NCI-H2029 (cell line): ENCODE results near the gene ME3.

Source experiments
- DNase-seq: peaks from one replicate; lab custom pipeline; 2025; lab: John Stamatoyannopoulos, UW

Gene ME3

GRCh38 chr11:86514453-86514852 lies 158.0 kb downstream of the ME3 start:
- no peak for DNase-seq

- no peak for DNase-seq
Observed at GRCh38 chr11:86513746-86514373, 158.6 kb downstream of the ME3 start.

GRCh38 chr11:86513138-86513537 lies 159.3 kb downstream of the ME3 start:
- no peak for DNase-seq

GRCh38 chr11:86511086-86511551 lies 161.3 kb downstream of the ME3 start:
- no peak for DNase-seq

- no peak for DNase-seq
Observed at GRCh38 chr11:86510674-86511073, 161.7 kb downstream of the ME3 start.

- DNase-seq = no peak
Observed at GRCh38 chr11:86510097-86510496, 162.3 kb downstream of the ME3 start.

GRCh38 chr11:86509588-86509974 lies 162.8 kb downstream of the ME3 start:
- DNase-seq = no peak

GRCh38 chr11:86508604-86509587 lies 163.5 kb downstream of the ME3 start:
- no peak for DNase-seq

- DNase-seq = no peak
Observed at GRCh38 chr11:86507249-86507845, 165.1 kb downstream of the ME3 start.

GRCh38 chr11:86506235-86506634 lies 166.2 kb downstream of the ME3 start:
- no peak for DNase-seq

- DNase-seq = no peak
Observed at GRCh38 chr11:86503131-86503530, 169.3 kb downstream of the ME3 start.

GRCh38 chr11:86502137-86502642 lies 170.2 kb downstream of the ME3 start:
- no peak for DNase-seq

GRCh38 chr11:86500500-86501140 lies 171.8 kb downstream of the ME3 start:
- no peak for DNase-seq

- DNase-seq = no peak
Observed at GRCh38 chr11:86499723-86500129, 172.7 kb downstream of the ME3 start.

GRCh38 chr11:86497836-86498235 lies 174.6 kb downstream of the ME3 start:
- no peak for DNase-seq

- no peak for DNase-seq
Observed at GRCh38 chr11:86497310-86497709, 175.1 kb downstream of the ME3 start.

- DNase-seq = no peak
Observed at GRCh38 chr11:86495351-86495750, 177.1 kb downstream of the ME3 start.

GRCh38 chr11:86492370-86493010 lies 179.9 kb downstream of the ME3 start:
- DNase-seq = no peak

- no peak for DNase-seq
Observed at GRCh38 chr11:86491027-86491426, 181.4 kb downstream of the ME3 start.

GRCh38 chr11:86490582-86490981 lies 181.8 kb downstream of the ME3 start:
- DNase-seq = no peak

GRCh38 chr11:86489442-86489841 lies 183.0 kb downstream of the ME3 start:
- no peak for DNase-seq

GRCh38 chr11:86488553-86488952 lies 183.9 kb downstream of the ME3 start:
- DNase-seq = peak; percentile 42
